ENCODE results near the gene WNT7A. TPM values are rescaled to one million over a fixed set of nuclear protein-coding genes. Genes with fewer than 3 reads are reported as not detected.

The WNT7A gene
- total RNA-seq, 2 experiments from 2014 or later = 0.09 TPM; not detected in 1

DNA sequence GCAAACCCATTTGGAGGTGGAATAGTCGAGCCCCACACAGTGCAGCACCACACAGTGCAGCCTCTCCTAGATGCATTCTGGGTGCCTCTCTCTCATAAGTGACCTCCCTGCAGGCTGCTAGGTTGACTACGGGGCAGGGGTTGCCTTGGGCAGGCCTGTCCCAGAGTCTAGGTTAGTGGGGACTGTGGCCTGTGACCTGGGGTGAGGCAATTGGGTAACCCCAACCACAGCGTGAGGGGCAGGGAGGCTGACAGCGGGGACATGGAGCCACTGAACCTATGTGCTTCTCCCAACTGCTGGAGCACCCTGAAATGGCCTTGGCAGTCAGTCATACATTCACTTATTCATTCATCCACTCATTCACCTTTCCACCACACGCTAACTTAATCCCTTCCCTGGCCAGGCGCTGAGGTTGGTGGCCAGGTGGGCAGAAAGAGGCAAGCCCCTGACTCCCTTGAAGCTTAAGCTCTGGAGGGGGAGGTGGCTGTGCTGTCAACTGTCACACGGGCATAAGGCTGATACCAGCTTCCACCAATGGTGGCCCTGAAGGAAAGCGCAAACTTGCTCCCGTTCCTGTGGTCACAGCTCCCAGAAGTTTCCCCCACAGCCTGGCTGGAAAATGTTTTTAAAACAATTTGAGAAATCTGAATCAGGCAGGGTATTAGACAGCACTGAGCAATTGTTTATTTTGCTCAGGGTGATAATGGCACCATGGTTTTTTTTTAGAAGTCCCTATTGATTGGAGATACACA, 46.2 kb downstream of the WNT7A start:
- ChIA-PET POLR2A (no interaction called here), CTCF (no interaction called here)
- Mint-ChIP-seq H3K27me3 (peaks cover 1% of the 10 kb centered on the region), H3K27ac (no peak overlapping the region), H3K9me3 (no peaks in the 10 kb centered on the region), H3K4me3 (no peak overlapping the region), H3K4me1 (ENCODE audit: low read depth) (peaks cover 3% of the 10 kb centered on the region), H3K36me3 (ENCODE audit: low read depth) (no peaks in the 10 kb centered on the region)
- DNase-seq (no peak), ATAC-seq (no peak)
- TF ChIP-seq, protein P1, sequence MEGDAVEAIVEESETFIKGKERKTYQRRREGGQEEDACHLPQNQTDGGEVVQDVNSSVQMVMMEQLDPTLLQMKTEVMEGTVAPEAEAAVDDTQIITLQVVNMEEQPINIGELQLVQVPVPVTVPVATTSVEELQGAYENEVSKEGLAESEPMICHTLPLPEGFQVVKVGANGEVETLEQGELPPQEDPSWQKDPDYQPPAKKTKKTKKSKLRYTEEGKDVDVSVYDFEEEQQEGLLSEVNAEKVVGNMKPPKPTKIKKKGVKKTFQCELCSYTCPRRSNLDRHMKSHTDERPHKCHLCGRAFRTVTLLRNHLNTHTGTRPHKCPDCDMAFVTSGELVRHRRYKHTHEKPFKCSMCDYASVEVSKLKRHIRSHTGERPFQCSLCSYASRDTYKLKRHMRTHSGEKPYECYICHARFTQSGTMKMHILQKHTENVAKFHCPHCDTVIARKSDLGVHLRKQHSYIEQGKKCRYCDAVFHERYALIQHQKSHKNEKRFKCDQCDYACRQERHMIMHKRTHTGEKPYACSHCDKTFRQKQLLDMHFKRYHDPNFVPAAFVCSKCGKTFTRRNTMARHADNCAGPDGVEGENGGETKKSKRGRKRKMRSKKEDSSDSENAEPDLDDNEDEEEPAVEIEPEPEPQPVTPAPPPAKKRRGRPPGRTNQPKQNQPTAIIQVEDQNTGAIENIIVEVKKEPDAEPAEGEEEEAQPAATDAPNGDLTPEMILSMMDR (IDR thresholded peaks at IDR 0.05) = no peak
- intact Hi-C loops (cut with micrococcal nuclease) = no loop called here

DNA sequence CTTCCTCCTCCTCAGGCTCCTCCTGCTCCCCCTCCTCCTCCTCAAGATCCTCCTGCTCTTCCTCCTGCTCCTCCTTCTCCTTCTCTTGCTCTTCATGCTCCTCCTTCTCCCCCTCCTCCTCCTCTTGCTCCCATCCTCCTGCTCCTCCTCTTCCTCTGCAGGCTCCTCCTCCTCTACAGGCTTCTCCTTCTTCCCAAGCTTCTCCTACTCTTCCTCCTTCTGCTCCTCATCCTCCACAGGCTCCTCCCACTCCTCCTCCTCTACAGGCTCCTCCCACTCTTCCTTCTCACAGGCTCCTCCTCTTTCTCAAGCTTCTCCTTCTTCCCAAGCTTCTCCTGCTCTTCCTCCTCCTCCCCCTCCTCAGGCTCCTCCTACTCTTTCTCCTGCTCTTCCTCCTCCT, 47.7 kb downstream of the WNT7A start:
- Mint-ChIP-seq H3K27me3 (peaks cover 1% of the 10 kb centered on the region), H3K9me3 (no peaks in the 10 kb centered on the region), H3K27ac (no peak overlapping the region), H3K4me3 (no peak overlapping the region), H3K36me3 (ENCODE audit: low read depth) (no peaks in the 10 kb centered on the region), H3K4me1 (ENCODE audit: low read depth) (peaks cover 3% of the 10 kb centered on the region)
- intact Hi-C loops (cut with micrococcal nuclease) = no loop called here
- CTCF ChIA-PET = no interaction called here
- POLR2A ChIA-PET = interaction anchor here (0.7 kb wide), 1 partner anchor 380 kb away, joined by 3 read pairs; no protein-coding TSS in a partner anchor
- TF ChIP-seq, protein P1 (IDR thresholded peaks at IDR 0.05) = no peak
- ATAC-seq (no peak), DNase-seq (no peak)

DNA sequence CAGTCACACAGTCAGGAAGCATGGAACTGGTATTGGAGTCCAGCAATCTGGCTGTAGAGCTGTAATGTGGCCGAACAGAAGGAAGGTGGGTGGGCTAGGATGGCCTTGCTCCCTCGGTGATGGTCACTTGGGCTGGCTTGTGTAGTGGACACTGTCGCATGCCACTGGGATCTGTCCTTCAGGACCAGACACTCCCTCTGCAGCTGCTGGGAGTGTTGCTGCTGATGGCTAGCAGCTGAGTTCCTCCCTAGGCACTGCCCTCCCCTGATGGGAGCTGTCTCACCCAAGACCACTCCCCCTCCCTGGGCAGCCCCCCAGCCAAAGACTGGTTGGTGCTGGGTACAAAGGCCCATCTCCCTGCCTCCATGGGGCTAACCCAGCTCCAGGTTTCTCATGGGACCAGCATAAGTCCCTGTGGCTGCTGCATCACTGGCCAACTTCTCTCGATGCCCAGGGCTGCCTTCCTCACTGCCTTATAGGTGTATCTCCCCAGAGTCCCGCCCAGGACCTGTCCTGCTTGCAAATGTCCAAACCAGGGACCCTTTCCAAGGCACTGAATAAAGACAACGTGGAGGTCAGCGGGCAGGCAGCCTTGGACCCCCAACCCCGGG, 48.4 kb downstream of the WNT7A start:
- ChIA-PET POLR2A (no interaction called here), CTCF (no interaction called here)
- H3K9me3 Mint-ChIP-seq = no peaks in the 10 kb centered on the region

DNA sequence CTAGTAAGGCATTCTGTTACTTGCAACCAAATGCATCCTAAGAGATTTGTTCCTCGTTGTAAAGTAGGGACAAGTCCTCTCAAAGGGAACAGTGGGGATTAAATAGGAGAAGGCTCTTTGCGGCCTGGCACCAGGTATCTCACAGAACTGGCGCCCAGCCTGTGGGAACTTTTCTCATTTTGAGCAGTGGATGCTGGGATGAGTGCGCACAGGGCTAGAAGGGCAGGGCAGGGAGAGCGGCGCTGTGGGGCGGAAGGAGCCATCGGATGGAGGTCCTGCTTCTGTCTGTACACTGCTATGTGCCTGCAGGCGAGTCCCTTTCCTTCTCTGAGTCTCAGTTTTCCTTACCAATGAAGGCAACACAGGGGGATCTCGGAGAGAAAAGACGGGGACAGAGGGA, 50.6 kb downstream of the WNT7A start:
- ChIA-PET POLR2A (no interaction called here), CTCF (no interaction called here)
- H3K27me3 Mint-ChIP-seq = no peaks in the 10 kb centered on the region
- no peak for DNase-seq
- H3K4me1 Mint-ChIP-seq (ENCODE audit: low read depth) = peaks cover 3% of the 10 kb centered on the region
- H3K36me3 Mint-ChIP-seq (ENCODE audit: low read depth) = no peaks in the 10 kb centered on the region
- ATAC-seq = no peak
- no peak overlapping the region for H3K27ac Mint-ChIP-seq
- no peak overlapping the region for H3K4me3 Mint-ChIP-seq
- H3K9me3 Mint-ChIP-seq = no peaks in the 10 kb centered on the region
- TF ChIP-seq, protein P1 (IDR thresholded peaks at IDR 0.05) = no peak
- intact Hi-C loops (cut with micrococcal nuclease) = no loop called here

More for the DNA sequence above, 48.4 kb downstream of the WNT7A start:
- Mint-ChIP-seq H3K4me1 (ENCODE audit: low read depth) (peaks cover 3% of the 10 kb centered on the region), H3K27me3 (peaks cover 1% of the 10 kb centered on the region), H3K27ac (no peak overlapping the region), H3K36me3 (ENCODE audit: low read depth) (no peaks in the 10 kb centered on the region), H3K4me3 (no peak overlapping the region)
- ATAC-seq (no peak), DNase-seq (no peak)
- intact Hi-C loops (cut with micrococcal nuclease) = no loop called here
- TF ChIP-seq, protein P1 (IDR thresholded peaks at IDR 0.05) = no peak

DNA sequence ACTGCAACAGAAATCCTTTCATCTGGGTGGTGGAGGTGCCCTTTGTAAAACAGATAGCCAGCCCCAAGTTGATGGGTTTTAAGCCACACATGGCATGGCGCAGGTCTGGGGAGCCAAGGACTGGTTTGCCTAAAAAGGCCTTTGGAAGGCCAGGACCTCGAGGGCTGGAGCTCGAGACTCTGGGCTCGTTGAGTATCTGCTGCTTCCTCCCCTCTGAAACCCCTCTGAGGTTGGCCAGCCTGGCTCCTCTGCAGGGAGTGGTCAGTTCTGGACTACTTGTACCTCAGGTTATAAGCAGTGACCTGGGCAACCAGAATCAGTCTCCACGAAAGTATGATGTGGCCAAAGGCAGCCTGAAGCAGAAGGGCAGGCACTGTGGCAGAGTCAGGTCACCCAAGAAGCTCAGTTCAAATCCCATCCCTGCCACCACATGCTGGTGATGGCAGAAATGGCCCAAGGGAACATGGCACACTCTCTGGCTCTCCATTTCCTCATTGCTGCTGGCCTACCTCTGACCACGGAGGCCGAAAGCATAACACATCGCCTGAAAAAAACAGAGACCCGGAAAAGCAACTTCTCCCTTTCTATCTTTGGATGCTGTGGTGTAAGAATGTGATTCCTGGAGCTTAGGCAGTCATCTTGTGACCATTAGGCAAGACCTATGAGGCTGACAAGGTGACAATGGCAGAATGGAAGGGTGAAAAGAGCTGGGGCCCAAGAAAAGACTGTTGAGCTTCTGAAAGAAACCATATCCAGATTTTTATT, 51.2 kb downstream of the WNT7A start:
- intact Hi-C loops (cut with micrococcal nuclease) = no loop called here
- ATAC-seq = no peak
- TF ChIP-seq, protein P1 (IDR thresholded peaks at IDR 0.05) = no peak
- Mint-ChIP-seq H3K9me3 (no peaks in the 10 kb centered on the region), H3K27me3 (no peaks in the 10 kb centered on the region), H3K4me3 (no peak overlapping the region), H3K36me3 (ENCODE audit: low read depth) (no peaks in the 10 kb centered on the region), H3K4me1 (ENCODE audit: low read depth) (peaks cover 3% of the 10 kb centered on the region), H3K27ac (no peak overlapping the region)
- DNase-seq = no peak
- POLR2A ChIA-PET = no interaction called here
- CTCF ChIA-PET = no interaction called here

Measured in activated CD8-positive, alpha-beta T cell treated with anti-CD3 and anti-CD28 coated beads for 36 hours (primary cell).